ENCODE data around the gene OR51G2.
"Not testable (repeated sequence)": the region's sequence is repeated elsewhere in the genome, so short reads cannot be mapped to it uniquely, and the experiment has no call there.

The OR51G2 gene, protein sequence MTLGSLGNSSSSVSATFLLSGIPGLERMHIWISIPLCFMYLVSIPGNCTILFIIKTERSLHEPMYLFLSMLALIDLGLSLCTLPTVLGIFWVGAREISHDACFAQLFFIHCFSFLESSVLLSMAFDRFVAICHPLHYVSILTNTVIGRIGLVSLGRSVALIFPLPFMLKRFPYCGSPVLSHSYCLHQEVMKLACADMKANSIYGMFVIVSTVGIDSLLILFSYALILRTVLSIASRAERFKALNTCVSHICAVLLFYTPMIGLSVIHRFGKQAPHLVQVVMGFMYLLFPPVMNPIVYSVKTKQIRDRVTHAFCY

GRCh38 chr11:4919250-4919649, at the start of gene OR51G2:
Gene OR51G2, minus strand, starts transcription at chr11:4919350. Its CDS starts 3,687 bp downstream, at chr11:4915663.
- DNase-seq, result no peak

- no peak for DNase-seq
These were observed 43.7 kb upstream of the OR51G2 start for GRCh38 chr11:4962816-4963215.

DNA sequence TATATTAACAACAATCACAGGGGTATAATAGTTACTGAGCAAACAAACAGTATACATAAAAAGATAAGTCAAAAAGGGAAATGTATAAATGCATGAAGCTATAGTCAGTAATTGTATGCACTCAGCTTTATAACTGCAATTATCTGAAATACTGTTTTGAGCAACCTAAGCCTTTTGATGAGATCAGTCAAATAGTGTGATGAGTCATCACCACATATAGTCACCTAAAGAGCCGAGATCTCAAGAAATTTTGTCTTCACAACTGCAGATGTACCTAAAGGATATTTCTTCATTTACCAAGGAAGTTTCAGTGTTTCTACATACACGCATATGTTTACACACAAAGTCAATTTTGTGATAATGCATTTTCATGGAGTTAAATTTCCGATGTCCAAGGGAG, 41.7 kb upstream of the OR51G2 start:
- DNase-seq, result no peak

GRCh38 chr11:4957396-4957795, 38.2 kb upstream of the OR51G2 start:
- DNase-seq, result no peak

- DNase-seq, result not testable (repeated sequence)
These were observed 36.5 kb upstream of the OR51G2 start, which contains the start of gene OR51A2 for GRCh38 chr11:4955613-4956012. Gene OR51A2, minus strand, starts transcription at chr11:4955713. Its CDS starts 0 bp downstream, at chr11:4955713.

- DNase-seq, result no peak
These were observed 28.4 kb upstream of the OR51G2 start, which contains the start of gene OR51A4 for GRCh38 chr11:4947505-4947904. Gene OR51A4, minus strand, starts transcription at chr11:4947605. Its CDS starts 505 bp downstream, at chr11:4947100.

- DNase-seq, result no peak
These were observed 17.6 kb upstream of the OR51G2 start for GRCh38 chr11:4936745-4937144.

DNA sequence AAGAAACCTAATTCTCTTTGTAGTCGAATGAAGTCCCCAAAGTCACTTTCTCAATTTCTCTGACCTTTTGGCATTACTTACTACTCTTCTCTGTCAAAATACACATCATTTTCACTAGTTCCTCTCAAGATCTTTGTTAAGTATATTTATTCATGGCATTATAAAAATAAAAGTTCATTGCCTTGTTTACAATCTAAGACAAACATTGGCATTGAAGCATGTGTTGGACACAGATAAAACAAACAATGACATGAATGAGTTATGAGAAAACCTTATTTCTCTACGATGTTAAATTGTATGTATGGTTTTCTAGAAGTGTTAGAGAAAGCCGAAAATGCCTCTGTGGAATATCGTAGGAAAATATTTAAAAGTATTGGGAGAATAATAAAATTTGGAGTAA, 13.6 kb upstream of the OR51G2 start:
- no peak for DNase-seq

- DNase-seq, result no peak
These were observed 7.5 kb upstream of the OR51G2 start for GRCh38 chr11:4926608-4927007.

- no peak for DNase-seq
These were observed 5.1 kb upstream of the OR51G2 start, which contains the start of gene OR51G1 for GRCh38 chr11:4924239-4924638. Gene OR51G1, minus strand, starts transcription at chr11:4924339. Its CDS starts 0 bp downstream, at chr11:4924339.

DNA sequence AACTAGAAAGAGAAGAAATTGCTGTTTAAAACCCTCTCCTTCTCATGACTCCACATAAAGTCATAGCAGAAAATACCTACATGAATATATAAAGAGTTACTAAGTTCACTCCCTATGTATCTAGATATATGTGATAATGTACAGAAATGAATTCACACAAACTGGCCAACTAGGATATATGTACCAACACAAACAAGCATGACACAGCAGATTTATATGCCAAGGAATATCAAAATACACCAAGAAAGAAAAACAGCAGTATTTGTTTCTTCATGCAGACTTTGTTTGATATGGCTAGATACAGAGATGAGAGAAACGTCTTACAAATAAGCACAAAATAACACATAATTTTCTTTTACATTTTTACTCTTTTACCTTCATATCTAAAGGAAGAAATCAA, 3.2 kb upstream of the OR51G2 start:
- no peak for DNase-seq

DNA sequence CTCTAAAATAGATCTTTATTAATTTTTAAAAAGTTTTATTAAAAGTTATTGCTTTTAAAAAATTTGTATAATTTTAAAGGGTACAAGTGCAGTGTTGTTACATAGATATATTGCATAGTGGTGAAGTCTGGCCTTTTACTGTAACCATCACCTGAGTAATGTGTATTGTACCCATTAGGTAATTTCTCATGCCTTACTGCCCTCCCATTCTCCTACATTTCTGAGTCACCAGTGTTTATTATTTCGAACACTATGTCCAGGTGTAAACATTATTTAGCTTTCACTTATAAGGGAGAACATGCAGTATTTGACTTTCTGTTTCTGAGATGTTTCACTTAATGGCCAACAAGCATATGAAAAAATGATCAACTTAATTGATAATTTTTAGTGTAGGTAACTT, 2.6 kb upstream of the OR51G2 start:
- DNase-seq, result no peak

DNA sequence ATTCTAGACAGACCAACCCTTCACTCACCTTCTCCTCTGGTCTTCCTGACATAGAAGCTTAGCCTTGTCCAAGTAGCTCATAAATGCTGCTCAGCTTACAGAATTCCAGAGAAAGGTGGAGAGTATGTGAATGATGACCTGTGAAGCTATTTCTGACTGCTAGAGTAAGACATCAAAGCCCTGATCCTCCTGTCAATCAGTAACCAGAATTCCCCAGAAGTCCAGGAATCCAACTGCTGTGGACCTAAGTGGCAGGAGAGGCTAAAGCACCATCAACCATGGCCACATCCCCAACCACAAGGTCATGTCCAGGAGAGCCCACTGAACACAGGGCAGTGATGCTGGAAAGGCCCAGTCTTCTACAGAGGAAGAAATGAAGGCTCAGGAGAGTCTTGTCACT, 2.6 kb downstream of the OR51G2 start:
- no peak for DNase-seq

DNA sequence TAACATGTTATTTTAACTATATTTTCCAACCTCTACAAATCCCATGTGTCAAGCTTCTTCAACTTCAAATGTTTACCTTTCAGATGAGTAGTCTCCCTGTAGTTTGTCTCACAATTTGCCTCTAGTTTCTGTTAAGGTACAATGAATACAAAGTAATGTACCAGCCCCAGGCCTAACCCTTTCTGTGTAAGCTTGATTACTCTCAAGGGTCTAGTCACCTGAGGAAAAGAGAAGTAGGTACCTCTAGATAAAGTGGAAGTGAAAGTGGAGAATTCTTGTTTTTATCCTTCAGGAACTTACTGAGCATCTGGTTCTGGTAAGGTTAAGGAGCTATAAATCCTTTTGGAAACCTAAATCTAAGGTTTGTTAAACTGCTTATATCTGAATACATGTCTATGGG, 15.7 kb downstream of the OR51G2 start, which contains the start of gene OR51A7:
TSS of gene OR51A7 (plus strand) at position 300 of the 400 bp plus-strand sequence. CDS start 3,587 bp downstream, outside the sequence.
- no peak for DNase-seq

DNA sequence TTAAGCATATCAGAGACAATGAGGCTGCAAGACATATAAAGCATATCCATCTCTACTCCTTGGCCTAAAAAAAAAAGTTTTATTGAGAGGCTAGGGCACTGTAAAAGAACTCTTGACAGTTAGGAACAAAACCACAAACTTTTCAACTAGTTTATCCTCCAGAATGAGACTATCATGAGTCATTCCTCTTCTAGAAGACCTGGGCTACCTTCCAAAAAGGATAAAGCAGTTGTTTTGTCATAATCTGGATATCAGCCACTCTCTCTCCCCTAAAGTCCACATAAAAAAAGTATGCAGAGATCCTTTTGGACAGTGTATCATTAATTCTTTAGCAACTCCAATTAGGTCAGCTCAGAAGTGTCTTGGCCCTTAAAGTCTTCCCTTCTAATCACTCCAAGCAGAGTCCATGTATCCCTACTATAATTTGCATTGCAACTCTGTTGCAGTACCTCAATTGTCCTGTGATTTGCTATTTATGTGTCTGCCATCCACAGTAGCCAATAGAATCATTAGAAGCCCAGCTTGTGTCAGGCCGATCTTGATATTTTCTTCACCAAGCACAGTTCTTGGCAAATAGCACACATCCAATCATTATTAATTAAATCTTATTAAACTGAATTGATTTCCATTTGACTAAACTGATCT, 27.0 kb downstream of the OR51G2 start:
- no peak for DNase-seq

GRCh38 chr11:4890279-4890678, 28.9 kb downstream of the OR51G2 start:
- DNase-seq, result no peak

GRCh38 chr11:4887591-4887990, 31.6 kb downstream of the OR51G2 start:
- no peak for DNase-seq

DNA sequence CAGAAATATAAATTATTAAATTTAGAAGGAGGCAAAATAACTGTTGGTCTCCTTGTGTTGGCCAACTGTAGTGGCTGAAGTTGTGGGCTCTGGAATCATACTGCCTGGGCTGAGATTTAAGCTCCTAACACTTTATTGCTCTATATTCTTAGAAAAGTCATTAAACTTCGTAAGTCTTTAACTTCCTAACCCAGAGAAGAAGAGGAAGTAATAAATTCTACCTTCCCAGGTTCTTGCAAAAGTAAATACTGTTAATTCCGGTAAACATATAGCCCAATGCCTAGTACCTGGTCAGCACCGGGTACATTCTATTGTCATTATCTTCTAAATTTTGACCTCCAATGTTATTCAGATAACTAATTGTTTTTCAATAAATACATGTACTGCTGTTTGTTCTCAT, 33.0 kb downstream of the OR51G2 start:
- DNase-seq, result no peak

DNA sequence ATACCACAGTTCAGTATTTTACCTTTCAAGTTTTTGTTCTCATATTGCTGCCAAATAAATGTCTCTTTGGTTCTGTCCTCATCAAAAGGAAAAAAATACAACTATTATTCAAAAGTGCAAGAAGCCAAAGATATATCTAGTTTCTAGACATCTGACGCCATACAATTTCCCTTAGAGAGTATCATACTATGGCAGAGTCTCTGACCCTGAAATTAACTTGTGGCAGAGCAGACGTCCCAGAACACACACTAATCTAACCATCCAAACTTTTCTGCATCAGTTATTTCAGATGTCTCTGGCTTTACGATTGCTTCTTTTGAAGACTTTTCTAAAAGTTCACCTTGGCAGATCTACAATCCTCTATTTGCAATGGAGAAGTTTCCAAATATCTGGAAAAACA, 34.8 kb downstream of the OR51G2 start:
- no peak for DNase-seq

DNA sequence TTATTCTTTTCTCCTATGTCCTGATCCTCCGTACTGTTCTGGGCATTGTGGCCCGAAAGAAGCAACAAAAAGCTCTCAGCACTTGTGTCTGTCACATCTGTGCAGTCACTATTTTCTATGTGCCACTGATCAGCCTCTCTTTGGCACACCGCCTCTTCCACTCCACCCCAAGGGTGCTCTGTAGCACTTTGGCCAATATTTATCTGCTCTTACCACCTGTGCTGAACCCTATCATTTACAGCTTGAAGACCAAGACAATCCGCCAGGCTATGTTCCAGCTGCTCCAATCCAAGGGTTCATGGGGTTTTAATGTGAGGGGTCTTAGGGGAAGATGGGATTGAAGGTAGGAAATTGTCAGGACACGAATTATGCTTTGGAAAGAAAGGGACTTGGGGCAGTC, 36.6 kb downstream of the OR51G2 start:
- no peak for DNase-seq

- DNase-seq, result no peak
These were observed 37.2 kb downstream of the OR51G2 start, which contains the start of gene OR51T1 for GRCh38 chr11:4881860-4882500. Gene OR51T1, plus strand, starts transcription at chr11:4881900. Its CDS starts 0 bp downstream, at chr11:4881900.

DNA sequence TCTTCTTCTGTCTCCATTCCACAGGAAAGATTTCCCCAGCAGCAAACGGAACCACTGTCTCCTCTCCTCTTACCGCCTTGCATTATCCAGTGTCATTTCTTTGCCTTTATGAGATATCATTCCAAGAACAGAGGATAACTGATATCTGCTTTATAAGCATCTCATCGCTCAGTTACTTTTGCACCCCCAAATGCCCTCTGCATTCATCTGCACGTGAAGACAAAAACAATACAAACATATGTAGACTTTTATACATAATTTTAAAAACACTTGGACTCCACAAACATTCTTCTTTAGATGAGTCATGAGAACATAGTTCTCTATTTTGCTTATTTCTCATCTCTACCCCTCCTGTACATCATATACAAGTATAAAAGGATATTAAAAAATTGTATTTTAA, 38.0 kb downstream of the OR51G2 start:
- no peak for DNase-seq

- no peak for DNase-seq
These were observed 53.3 kb downstream of the OR51G2 start for GRCh38 chr11:4865855-4866254.

DNA sequence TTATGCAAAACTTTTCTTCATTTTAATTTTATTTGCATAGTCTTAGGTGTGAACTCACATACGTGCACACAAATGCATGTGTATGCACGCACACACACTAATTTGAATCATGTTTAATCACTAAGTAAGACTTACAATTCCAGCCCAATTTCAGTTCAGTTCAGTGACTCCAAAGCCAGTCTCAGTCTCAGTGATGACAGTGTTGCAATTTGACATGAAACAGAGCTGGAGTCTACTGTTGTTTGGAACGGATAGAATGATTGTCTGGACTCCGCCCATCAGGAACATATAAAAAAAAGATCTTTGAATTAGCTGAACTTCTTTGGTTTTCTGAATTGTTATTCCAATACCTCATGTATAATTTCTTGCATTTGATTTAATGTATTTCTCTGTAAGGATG, 55.3 kb downstream of the OR51G2 start:
- DNase-seq, result no peak
